K562 (cell line): ENCODE results near the gene VENTX. TPM values are rescaled to one million over a fixed set of nuclear protein-coding genes. Genes with fewer than 3 reads are reported as not detected.

Experiments
- ATAC-seq: fragments of 200-7000 bp; cut with Tn5 transposase; 3 replicates; pipeline ENCODE4 v1.9.1; 2020; ENCODE audit warnings: moderate library complexity
- BruUV-seq: library from RNA; stranded (reverse); fragments of 400-500 nt; replicated peaks from 2 replicates; lab custom pipeline; 2021; lab: Mats Ljungman, UMichigan
- CTCF ChIA-PET: fragments of 300-600 bp; formaldehyde crosslinking; extraction: SDS; loops from one replicate; lab custom pipeline; 2021; ENCODE audit warnings: low intra/inter-chr PET ratio; lab: Yijun Ruan, JAX
- POLR2A ChIA-PET: fragments of 300-600, 350-650 bp; sonication (Branson Sonifier 250); formaldehyde crosslinking; extraction: SDS; loops from one replicate; lab custom pipeline; 2021; ENCODE audit warnings: antibody characterized with exemption, inconsistent platforms; lab: Yijun Ruan, JAX
- DNase-seq, 4 experiments: peaks; one replicate each; pipeline versions ENCODE4 v3.0.0 to v3.0.0-alpha.2; 2011 to 2018; ENCODE audit warnings: low spot score in 3 of 4, mixed read lengths in 3 of 4; ENCODE audit errors: extremely low read depth in 1 of 4
- FAIRE-seq: peaks from 2 replicates; lab custom pipeline; 2011; peaks lifted over from hg19 to GRCh38; lab: Jason Lieb, UNC
- H2AFZ ChIP-seq: 2 replicates; pipeline ENCODE4 v1.6.0; 2011; ENCODE audit warnings: low read depth, low read length, control low read depth, inconsistent platforms
- H3K27ac ChIP-seq: fragments of 200-600 bp; 3 replicates; pipeline ENCODE4 v1.8.0; 2011; ENCODE audit warnings: low read depth, mild to moderate bottlenecking, control low read depth, inconsistent platforms, low read length, moderate library complexity, mixed read lengths; ENCODE audit errors: extremely low read depth
- H3K27me3 ChIP-seq, 2 experiments: fragments of 300-600 bp in 1 of 2; 2 replicates in 1 of 2; 3 replicates in 1 of 2; pipeline versions ENCODE4 v1.6.0 to v1.8.0; 2011; ENCODE audit warnings: inconsistent platforms in 2 of 2, low read length in 2 of 2, mild to moderate bottlenecking in 1 of 2, mixed read lengths in 1 of 2, moderate library complexity in 1 of 2; ENCODE audit not compliant: control insufficient read depth in 2 of 2, insufficient read depth in 2 of 2
- H3K36me3 ChIP-seq: fragments of 300-600 bp; 3 replicates; pipeline ENCODE4 v1.8.0; 2011; ENCODE audit warnings: mild to moderate bottlenecking, low read length, inconsistent platforms; ENCODE audit not compliant: control insufficient read depth, insufficient read depth
- H3K4me1 ChIP-seq, 2 experiments: fragments of 200-600 bp in 1 of 2; replicated peaks in 1 of 2; 2 replicates in 1 of 2; 3 replicates in 1 of 2; pipeline versions ENCODE4 v1.5.1 to v1.8.0; 2011; ENCODE audit warnings: inconsistent platforms in 2 of 2, low read length in 2 of 2, mild to moderate bottlenecking in 1 of 2, mixed read lengths in 1 of 2, moderate library complexity in 1 of 2; ENCODE audit not compliant: control insufficient read depth in 2 of 2, insufficient read depth in 2 of 2
- H3K4me2 ChIP-seq: 2 replicates; pipeline ENCODE4 v1.6.1; 2011; ENCODE audit warnings: low read length, control low read depth, inconsistent platforms, mixed read lengths; ENCODE audit not compliant: insufficient read depth
- H3K4me3 ChIP-seq: fragments of 200-600 bp; sonication (generic), shearing (Covaris generic); 2 replicates; pipeline ENCODE4 v1.5.1; 2016; ENCODE audit warnings: control low read depth, inconsistent platforms
- H3K79me2 ChIP-seq: fragments of 200-600 bp; 3 replicates; pipeline ENCODE4 v1.8.0; 2011; ENCODE audit warnings: low read length, inconsistent platforms; ENCODE audit not compliant: control insufficient read depth, insufficient read depth
- H3K9ac ChIP-seq, 2 experiments: 2 replicates each; pipeline versions ENCODE4 v1.6.0 to v1.6.1; 2011; ENCODE audit warnings: low read depth in 2 of 2, low read length in 2 of 2, control low read depth in 1 of 2, inconsistent platforms in 1 of 2, mild to moderate bottlenecking in 1 of 2, mixed read lengths in 1 of 2; ENCODE audit not compliant: insufficient read depth in 1 of 2
- H3K9me1 ChIP-seq: one replicate; pipeline ENCODE4 v1.6.0; 2011; ENCODE audit warnings: inconsistent platforms, mild to moderate bottlenecking, low read length, moderate library complexity; ENCODE audit not compliant: control insufficient read depth, insufficient read depth
- H3K9me3 ChIP-seq: replicated peaks from 2 replicates; pipeline ENCODE4 v1.5.1; 2011; ENCODE audit warnings: low read depth, low read length, inconsistent platforms; ENCODE audit not compliant: control insufficient read depth, insufficient read depth
- H4K20me1 ChIP-seq: replicated peaks from 2 replicates; pipeline ENCODE4 v1.6.1; 2011; ENCODE audit warnings: low read length, inconsistent platforms, mixed read lengths; ENCODE audit not compliant: control insufficient read depth, insufficient read depth
- MEF2A ChIP-seq: IDR thresholded peaks from 2 replicates; pipeline ENCODE4 v1.6.1; 2011; ENCODE audit warnings: low read depth, mild to moderate bottlenecking, low read length, moderate library complexity; ENCODE audit not compliant: control insufficient read depth
- MEIS2 ChIP-seq: fragments of 450-650 bp; IDR thresholded peaks from 2 replicates; pipeline ENCODE4 v1.6.1; 2014; ENCODE audit warnings: mild to moderate bottlenecking; ENCODE audit not compliant: partially characterized antibody
- NR2C2 ChIP-seq, 2 experiments: fragments of 200-800 bp in 1 of 2; sonication (Bioruptor generic) in 1 of 2; sonication (generic) in 1 of 2; formaldehyde crosslinking in 1 of 2; IDR thresholded peaks; 2 replicates each; pipeline versions ENCODE4 v1.6.1 to v1.8.0; 2016 to 2022; ENCODE audit warnings: mild to moderate bottlenecking in 1 of 2, missing compliant biosample characterization in 1 of 2, missing genetic modification characterization in 1 of 2, missing genetic modification reagents in 1 of 2
- PPARD ChIP-seq: fragments of 250-450 bp; sonication (Bioruptor Pico); IDR thresholded peaks from 2 replicates; pipeline ENCODE4 v1.8.0; 2022; ENCODE audit warnings: inconsistent platforms, mild to moderate bottlenecking, moderate library complexity
- RNF2 ChIP-seq: sonication (generic); IDR thresholded peaks from 2 replicates; pipeline ENCODE4 v1.6.1; 2016
- ZHX1 ChIP-seq: fragments of 150-350 bp; conservative IDR thresholded peaks from 2 replicates; pipeline ENCODE4 v1.6.1; 2014; ENCODE audit warnings: low read length
- ZNF23 ChIP-seq: fragments of 250-450 bp; sonication (Bioruptor Pico); IDR thresholded peaks from 2 replicates; pipeline ENCODE4 v1.4.0; 2020; ENCODE audit warnings: mild to moderate bottlenecking
- ZNF318 ChIP-seq, 2 experiments: fragments of 450-650 bp; IDR thresholded peaks; 2 replicates each; pipeline ENCODE4 v1.6.1; 2016; ENCODE audit warnings: mild to moderate bottlenecking in 2 of 2, borderline replicate concordance in 1 of 2, low read depth in 1 of 2, moderate library complexity in 1 of 2
- ZNF444 ChIP-seq: fragments of 250-450 bp; sonication (Bioruptor Pico); IDR thresholded peaks from 2 replicates; pipeline ENCODE4 v1.4.0; 2020; ENCODE audit warnings: mild to moderate bottlenecking, moderate library complexity
- WGBS: fragments of 100-300 bp; shearing (Covaris generic); methylation state at CpG from one replicate; pipeline ENCODE4 v1.1.6; 2016; ENCODE audit warnings: low coverage, mixed read lengths; ENCODE audit not compliant: insufficient coverage; ENCODE audit errors: missing lambda C conversion rate; 5-methylcytosine and 5-hydroxymethylcytosine counted together
- in situ Hi-C: fragments of 300-500 bp; cut with MboI; formaldehyde crosslinking; loops from 4 replicates; pipeline ENCODE4 v1.15.0; 2018; ENCODE audit warnings: inconsistent platforms, mixed read lengths
- intact Hi-C: fragments of 100-400 bp; cut with micrococcal nuclease; formaldehyde crosslinking; loops from 2 replicates; pipeline ENCODE4 v1.14.2; 2022
- polyA plus RNA-seq, 8 experiments: library from polyadenylated mRNA; depleted of rRNA in 4 of 8; stranded (reverse) in 5 of 8; unstranded in 3 of 8; fragments of >200 nt; fragmentation: Nextera tagmentation in 2 of 8; fragmentation: Illumina TruSeq in 1 of 8; extraction: Ambion mirVana in 2 of 8; extraction: Trizol in 1 of 8; gene quantifications; 2 replicates each; pipeline versions ENCODE4 v1.2.1 to v1.2.3, GENCODE V29; 2011 to 2014; ENCODE audit warnings: inconsistent platforms in 1 of 8, missing spikeins in 1 of 8
- total RNA-seq, 7 experiments: library from RNA; depleted of rRNA in 6 of 7; stranded (reverse); fragments of >200 nt in 6 of 7; fragmentation: Illumina TruSeq in 2 of 7; extraction: Trizol in 2 of 7; gene quantifications; 2 replicates each; pipeline versions ENCODE4 v1.2.1 to v1.2.3, GENCODE V29; 2011 to 2021; ENCODE audit warnings: low replicate concordance in 1 of 7
- TF ChIP-seq, protein P1 (sequence below): fragments of 250-450 bp; sonication (Bioruptor Pico); IDR thresholded peaks from 2 replicates; pipeline ENCODE4 v1.5.0; 2021

The VENTX gene
- total and polyA plus RNA-seq, 9 of the 15 experiments (the other 6 are each of a cell fraction or from before 2014, with no cell fraction given), result 0.07 to 0.70 (median 0.20) TPM; not detected in 1

GRCh38 chr10:133189726-133190125, 47.9 kb upstream of the VENTX start:
- H3K79me2 ChIP-seq, result no peaks in the 10 kb centered on the region
- FAIRE-seq (no peak), ATAC-seq (no peak), DNase-seq (no peak)
- H3K36me3 ChIP-seq, result no peaks in the 10 kb centered on the region
- WGBS, result 2% methylated on average over 5 of the region's 14 CpGs
- H3K4me1 ChIP-seq, result peaks cover 0 to 23% of the 10 kb centered on the region in 2 experiments; a peak in 2 of 5 replicates
- H3K9me3 ChIP-seq, result no peaks in the 10 kb centered on the region
- in situ Hi-C loops, result no loop called here
- H3K4me2 ChIP-seq, result no peak overlapping the region
- no peak overlapping the region for H3K9ac ChIP-seq
- H3K9me1 ChIP-seq, result no peaks in the 10 kb centered on the region
- intact Hi-C loops, result no loop called here
- no peak overlapping the region for H3K27ac ChIP-seq
- peaks cover 5 to 45% of the 10 kb centered on the region in 2 experiments; a peak in 4 of 5 replicates for H3K27me3 ChIP-seq
- no TSS peak for BruUV-seq
- no peak overlapping the region for H2AFZ ChIP-seq
- POLR2A ChIA-PET, result no interaction called here
- no peak overlapping the region for H3K4me3 ChIP-seq
- CTCF ChIA-PET, result no interaction called here
- H4K20me1 ChIP-seq, result peaks cover 3% of the 10 kb centered on the region; the same call in 1 of the 2 replicates
- TF ChIP-seq, protein P1, sequence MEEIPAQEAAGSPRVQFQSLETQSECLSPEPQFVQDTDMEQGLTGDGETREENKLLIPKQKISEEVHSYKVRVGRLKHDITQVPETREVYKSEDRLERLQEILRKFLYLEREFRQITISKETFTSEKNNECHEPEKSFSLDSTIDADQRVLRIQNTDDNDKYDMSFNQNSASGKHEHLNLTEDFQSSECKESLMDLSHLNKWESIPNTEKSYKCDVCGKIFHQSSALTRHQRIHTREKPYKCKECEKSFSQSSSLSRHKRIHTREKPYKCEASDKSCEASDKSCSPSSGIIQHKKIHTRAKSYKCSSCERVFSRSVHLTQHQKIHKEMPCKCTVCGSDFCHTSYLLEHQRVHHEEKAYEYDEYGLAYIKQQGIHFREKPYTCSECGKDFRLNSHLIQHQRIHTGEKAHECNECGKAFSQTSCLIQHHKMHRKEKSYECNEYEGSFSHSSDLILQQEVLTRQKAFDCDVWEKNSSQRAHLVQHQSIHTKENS (CRISPR knock-in tag), result no peak
- no peak for TF ChIP-seq ZNF444
- TF ChIP-seq NR2C2 (CRISPR knock-in tag; IDR thresholded peaks at IDR 0.05), result no peak
- no peak for TF ChIP-seq NR2C2 (tag; IDR thresholded peaks at IDR 0.05)
- no peak for TF ChIP-seq RNF2
- TF ChIP-seq ZNF318 (IDR thresholded peaks at IDR 0.05; ENCODE audit: borderline replicate concordance in 1 of 2, low read depth in 1 of 2), result no peak
- TF ChIP-seq MEIS2, result no peak
- no peak for TF ChIP-seq ZHX1
- TF ChIP-seq MEF2A, result no peak
- no peak for TF ChIP-seq ZNF23 (CRISPR knock-in tag)
- TF ChIP-seq PPARD (CRISPR knock-in tag), result no peak
